AG09309 (cell line): ENCODE data around the gene GNG7.
"Not testable (repeated sequence)": the region's sequence is repeated elsewhere in the genome, so short reads cannot be mapped to it uniquely, and the experiment has no call there.

Experiments
- DNase-seq: peaks from one replicate; pipeline ENCODE4 v3.0.0-alpha.2; 2010; ENCODE audit warnings: low read depth
- H3K4me3 ChIP-seq: 2 replicates; pipeline ENCODE4 v1.5.1; 2011; ENCODE audit warnings: mild to moderate bottlenecking, low read depth, low read length, moderate library complexity; ENCODE audit not compliant: control insufficient read depth
- TF ChIP-seq, protein P1 (sequence below): IDR thresholded peaks from 2 replicates; pipeline ENCODE4 v1.5.1; 2011; ENCODE audit warnings: mild to moderate bottlenecking, low read depth, low read length, inconsistent platforms; ENCODE audit not compliant: insufficient read depth, control insufficient read depth; ENCODE audit errors: missing control alignments

Gene GNG7

DNA sequence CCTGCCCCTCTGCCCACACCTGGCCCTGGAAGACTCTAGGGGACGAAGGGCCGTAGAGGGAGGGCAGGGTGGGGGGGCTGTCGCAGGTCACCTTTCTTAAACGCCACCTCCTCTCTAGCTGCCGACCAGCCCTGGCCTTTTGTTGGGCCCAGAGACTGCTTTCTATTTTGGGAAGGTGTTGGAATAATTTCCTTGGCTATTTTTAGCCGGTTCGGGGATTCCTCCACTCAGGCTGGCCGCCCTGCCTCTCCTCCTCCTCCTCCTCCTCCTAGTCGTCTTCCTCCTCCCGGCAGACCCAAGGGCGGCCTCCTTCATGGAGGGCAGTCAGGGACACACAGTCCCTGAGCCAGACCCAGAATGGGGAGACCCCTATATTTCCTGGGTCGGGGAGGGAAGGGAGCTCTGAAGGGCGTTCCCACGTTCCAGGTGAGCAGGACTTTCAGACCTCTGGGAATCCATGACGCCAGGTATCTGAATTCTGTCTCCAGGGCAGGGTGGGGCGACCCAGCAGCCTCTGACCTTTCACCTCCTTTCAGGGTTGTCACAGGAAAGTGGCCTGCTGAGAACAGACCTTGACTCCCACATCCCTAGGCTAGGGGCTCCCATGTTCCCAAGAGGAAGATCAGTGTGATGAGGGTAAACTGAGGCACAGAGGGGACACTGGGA lies 206.7 kb downstream of the GNG7 start:
- DNase-seq: no peak
- H3K4me3 ChIP-seq: peak overlapping the region; percentile 55
- TF ChIP-seq, protein P1, sequence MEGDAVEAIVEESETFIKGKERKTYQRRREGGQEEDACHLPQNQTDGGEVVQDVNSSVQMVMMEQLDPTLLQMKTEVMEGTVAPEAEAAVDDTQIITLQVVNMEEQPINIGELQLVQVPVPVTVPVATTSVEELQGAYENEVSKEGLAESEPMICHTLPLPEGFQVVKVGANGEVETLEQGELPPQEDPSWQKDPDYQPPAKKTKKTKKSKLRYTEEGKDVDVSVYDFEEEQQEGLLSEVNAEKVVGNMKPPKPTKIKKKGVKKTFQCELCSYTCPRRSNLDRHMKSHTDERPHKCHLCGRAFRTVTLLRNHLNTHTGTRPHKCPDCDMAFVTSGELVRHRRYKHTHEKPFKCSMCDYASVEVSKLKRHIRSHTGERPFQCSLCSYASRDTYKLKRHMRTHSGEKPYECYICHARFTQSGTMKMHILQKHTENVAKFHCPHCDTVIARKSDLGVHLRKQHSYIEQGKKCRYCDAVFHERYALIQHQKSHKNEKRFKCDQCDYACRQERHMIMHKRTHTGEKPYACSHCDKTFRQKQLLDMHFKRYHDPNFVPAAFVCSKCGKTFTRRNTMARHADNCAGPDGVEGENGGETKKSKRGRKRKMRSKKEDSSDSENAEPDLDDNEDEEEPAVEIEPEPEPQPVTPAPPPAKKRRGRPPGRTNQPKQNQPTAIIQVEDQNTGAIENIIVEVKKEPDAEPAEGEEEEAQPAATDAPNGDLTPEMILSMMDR: no peak

DNA sequence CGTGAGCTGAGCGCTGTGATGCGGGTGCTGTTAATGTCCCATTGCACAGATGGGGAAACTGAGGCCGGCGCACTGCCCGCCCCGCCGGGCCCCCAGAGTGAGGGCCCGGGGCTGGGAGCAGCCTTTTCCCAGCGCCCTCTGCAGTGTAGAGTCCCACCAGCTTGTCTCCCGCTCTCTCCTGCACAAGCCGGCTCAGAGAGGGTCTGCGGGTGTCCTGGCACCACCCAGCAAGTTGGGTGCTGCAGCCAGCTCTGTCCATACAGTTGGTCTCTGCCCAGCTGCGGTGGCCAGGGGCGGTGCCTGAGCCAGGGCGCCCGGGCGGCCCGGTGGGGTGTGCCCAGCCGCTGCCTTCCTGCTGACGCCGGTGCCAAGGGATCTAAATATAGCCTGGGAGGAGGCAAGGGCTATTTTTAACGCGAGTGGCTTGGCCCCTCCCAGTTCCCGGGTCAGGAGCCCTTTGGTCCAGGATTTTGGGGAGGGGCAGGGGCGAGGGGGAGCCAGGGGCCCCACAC lies 207.3 kb downstream of the GNG7 start:
- peak overlapping the region; percentile 55 for H3K4me3 ChIP-seq
- DNase-seq: no peak
- TF ChIP-seq, protein P1: no peak

DNA sequence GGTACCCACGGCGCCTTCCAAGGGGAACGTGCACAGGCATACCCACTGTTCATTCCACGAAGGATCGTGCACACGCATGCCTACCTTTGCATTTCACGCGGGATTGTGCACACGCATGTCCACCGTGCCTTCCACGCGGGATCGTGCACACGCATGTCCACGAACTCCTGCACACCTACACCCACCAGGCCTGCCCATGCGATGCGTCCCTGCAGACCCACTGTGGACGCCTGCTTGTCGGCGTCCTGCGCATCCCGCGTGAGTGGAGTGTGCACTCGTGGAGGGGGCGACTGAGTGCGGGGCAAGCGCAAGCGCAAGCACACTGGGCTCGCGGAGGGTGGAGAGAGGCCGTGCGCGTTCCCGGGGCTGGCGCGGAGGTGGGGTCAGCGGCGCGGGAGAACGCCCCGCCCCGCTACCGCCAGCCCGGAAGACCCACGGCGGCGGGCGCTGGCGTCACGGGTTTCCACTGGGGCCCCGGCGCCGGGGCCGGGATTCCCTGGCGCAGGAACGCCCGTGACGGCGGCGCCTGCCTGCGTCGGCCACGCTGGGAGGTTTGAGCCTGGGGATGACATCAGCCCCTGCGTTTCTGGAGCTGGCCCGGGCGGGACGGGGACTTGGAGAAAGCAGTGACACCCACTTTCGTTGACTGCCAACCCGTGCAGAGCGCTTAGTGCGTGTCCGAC lies 207.9 kb downstream of the GNG7 start:
- H3K4me3 ChIP-seq: peak overlapping the region; percentile 55
- DNase-seq: no peak
- TF ChIP-seq, protein P1: no peak

DNA sequence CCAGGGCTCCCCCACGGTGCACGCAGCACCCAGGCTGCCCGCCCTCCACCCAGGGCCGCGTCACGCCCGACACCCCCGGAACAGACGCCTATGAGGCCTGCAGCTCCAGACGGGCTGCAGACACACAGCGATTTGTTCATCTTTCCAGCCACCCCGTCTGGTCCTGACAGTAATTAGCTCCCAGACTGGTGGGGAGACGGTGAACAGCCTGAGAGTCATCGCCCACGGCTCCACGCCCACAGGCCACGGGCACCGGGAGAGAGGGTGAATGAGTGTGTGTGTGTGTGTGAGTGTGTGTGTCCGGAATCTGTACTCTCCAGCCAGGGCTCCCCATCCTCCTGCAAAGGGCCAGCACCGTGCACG lies 208.4 kb downstream of the GNG7 start:
- H3K4me3 ChIP-seq: peak overlapping the region; percentile 48
- TF ChIP-seq, protein P1: no peak
- DNase-seq: no peak

DNA sequence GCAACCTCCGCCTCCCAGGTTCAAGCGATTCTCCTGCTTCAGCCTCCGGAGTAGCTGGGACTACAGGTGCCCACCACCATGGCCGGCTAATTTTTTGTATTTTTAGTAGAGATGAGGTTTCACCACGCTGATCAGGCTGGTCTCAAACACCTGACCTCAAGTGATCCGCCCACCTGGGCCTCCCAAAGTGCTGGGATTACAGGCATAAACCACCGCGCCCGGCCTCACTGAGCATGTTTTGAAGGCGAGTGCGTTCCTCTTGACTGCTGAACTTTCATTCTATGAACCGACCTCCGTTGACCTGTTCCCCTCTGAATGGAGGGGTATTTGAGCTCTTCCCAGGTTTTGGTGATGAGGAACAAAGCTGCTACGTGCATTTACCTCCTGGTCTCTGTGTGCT lies 209.0 kb downstream of the GNG7 start:
- not testable (repeated sequence) for H3K4me3 ChIP-seq, DNase-seq

DNA sequence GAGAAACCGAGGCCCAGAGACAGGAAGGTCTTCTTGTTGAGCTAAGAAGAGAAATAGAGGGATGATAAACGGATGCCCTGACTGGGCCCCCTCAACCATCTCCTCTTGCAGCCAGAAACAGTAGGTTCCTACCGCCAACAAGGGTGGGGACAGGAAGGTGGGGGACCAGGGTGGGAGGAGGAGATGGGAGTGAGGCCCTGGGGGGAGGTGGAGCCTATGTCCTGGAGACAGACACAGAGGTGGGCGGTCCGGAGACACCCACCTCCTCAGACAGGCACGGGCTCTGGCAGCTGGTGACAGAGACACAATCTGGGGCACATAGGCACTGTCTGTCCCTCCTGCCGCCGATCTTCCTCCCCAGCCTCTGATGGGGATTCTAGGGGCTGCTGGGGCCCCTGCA lies 209.6 kb downstream of the GNG7 start:
- TF ChIP-seq, protein P1: no peak
- no peak for DNase-seq
- H3K4me3 ChIP-seq: no peak overlapping the region

DNA sequence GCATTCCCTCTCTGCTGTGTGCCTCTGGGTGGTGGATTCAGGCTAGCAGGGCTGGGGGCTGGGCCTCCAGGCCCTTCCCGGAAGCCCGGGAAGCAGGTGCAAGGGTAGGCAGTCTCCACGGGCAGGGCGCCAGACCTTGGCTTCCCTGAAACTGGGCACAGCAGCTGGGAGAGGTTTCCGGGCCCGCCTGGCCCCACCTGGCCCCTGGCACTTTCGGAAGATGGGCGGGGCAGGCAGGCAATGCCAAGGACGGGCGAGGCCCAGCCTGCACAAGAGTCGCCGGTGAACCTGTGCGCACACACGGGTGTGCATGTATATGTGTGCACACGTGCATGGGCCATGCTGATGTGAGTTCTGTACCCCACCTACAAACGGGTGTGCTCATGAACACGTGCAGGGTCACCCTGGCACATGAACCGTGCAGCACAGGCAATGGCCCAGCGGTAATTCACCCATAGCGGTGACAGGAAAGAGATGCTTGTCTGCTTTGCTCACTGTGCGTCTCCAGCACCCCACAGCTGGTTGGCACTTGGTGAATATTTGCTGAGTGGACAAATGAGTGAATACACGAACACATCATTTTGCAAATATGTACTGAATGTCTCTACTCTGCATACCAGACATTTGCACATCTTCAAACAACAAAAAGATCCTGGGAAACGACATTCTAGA lies 211.2 kb downstream of the GNG7 start:
- peak; percentile 69 for DNase-seq
- no peak overlapping the region for H3K4me3 ChIP-seq
- TF ChIP-seq, protein P1: no peak
